ENCODE results near the gene IRX4.

IRX4 gene

GRCh38 chr5:1889321-1890065 lies 6.8 kb upstream of the IRX4 start:
- no peaks in the 10 kb centered on the region for H3K4me1 Mint-ChIP-seq (ENCODE audit: low read depth)
- H3K27ac Mint-ChIP-seq = no peak overlapping the region
- no peak overlapping the region for H3K4me3 Mint-ChIP-seq
- no peaks in the 10 kb centered on the region for H3K36me3 Mint-ChIP-seq (ENCODE audit: low read depth)
- H3K9me3 Mint-ChIP-seq = no peaks in the 10 kb centered on the region
- H3K27me3 Mint-ChIP-seq (ENCODE audit: low read depth) = peaks cover 24% of the 10 kb centered on the region

DNA sequence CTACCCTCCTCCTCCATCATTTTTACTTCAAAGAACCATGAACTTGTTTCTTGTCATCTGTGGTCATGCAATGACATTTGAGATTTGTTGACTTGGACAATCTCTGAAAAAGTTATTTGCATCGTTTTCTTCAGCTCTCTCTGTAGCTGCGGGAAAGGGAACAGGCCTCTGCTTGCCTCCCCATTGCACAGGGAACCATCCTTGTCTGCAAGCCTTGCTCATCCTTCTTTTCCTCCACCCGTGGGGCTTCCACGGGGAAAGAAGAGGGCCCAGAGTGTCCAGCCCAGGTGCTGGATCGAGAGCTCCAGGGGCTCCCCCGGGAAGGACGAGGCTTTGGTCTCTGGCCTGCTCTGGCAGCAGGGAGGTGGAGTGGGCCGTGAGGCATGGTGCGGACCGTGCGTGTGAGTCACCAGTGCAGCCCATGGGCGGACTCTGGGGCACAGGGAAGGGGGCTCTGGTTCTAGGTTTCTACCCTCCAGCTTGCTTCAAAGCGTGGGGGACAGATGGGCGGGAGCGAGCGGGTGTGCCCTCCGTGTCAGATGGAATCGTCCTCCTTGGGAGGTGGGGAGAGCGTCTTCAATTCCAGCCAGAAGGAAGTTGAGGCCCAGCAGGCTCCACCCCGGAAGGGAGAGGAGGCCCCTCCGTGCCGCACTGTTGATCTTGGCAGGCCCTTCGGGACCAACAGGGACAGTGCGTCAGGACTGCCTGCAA lies 6.0 kb upstream of the IRX4 start:
- Mint-ChIP-seq H3K36me3 (ENCODE audit: low read depth) (peaks cover 4% of the 10 kb centered on the region), H3K9me3 (no peaks in the 10 kb centered on the region), H3K4me1 (ENCODE audit: low read depth) (peaks cover 3% of the 10 kb centered on the region), H3K4me3 (no peak overlapping the region), H3K27me3 (ENCODE audit: low read depth) (peaks cover 31% of the 10 kb centered on the region), H3K27ac (peak overlapping the region; percentile 4)

- H3K36me3 Mint-ChIP-seq (ENCODE audit: low read depth) = peaks cover 4% of the 10 kb centered on the region
- no peak overlapping the region for H3K4me3 Mint-ChIP-seq
- peaks cover 3% of the 10 kb centered on the region for H3K4me1 Mint-ChIP-seq (ENCODE audit: low read depth)
Observed at GRCh38 chr5:1887588-1888360, 5.0 kb upstream of the IRX4 start.

GRCh38 chr5:1886846-1887587 lies 4.3 kb upstream of the IRX4 start:
- Mint-ChIP-seq H3K27ac (no peak overlapping the region), H3K27me3 (ENCODE audit: low read depth) (peaks cover 31% of the 10 kb centered on the region), H3K4me3 (no peak overlapping the region), H3K9me3 (no peaks in the 10 kb centered on the region), H3K4me1 (ENCODE audit: low read depth) (peaks cover 3% of the 10 kb centered on the region), H3K36me3 (ENCODE audit: low read depth) (peaks cover 4% of the 10 kb centered on the region)

More at GRCh38 chr5:1887588-1888360, 5.0 kb upstream of the IRX4 start:
- H3K27me3 Mint-ChIP-seq (ENCODE audit: low read depth) = peaks cover 31% of the 10 kb centered on the region
- H3K27ac Mint-ChIP-seq = peak overlapping the region; percentile 41
- no peaks in the 10 kb centered on the region for H3K9me3 Mint-ChIP-seq

DNA sequence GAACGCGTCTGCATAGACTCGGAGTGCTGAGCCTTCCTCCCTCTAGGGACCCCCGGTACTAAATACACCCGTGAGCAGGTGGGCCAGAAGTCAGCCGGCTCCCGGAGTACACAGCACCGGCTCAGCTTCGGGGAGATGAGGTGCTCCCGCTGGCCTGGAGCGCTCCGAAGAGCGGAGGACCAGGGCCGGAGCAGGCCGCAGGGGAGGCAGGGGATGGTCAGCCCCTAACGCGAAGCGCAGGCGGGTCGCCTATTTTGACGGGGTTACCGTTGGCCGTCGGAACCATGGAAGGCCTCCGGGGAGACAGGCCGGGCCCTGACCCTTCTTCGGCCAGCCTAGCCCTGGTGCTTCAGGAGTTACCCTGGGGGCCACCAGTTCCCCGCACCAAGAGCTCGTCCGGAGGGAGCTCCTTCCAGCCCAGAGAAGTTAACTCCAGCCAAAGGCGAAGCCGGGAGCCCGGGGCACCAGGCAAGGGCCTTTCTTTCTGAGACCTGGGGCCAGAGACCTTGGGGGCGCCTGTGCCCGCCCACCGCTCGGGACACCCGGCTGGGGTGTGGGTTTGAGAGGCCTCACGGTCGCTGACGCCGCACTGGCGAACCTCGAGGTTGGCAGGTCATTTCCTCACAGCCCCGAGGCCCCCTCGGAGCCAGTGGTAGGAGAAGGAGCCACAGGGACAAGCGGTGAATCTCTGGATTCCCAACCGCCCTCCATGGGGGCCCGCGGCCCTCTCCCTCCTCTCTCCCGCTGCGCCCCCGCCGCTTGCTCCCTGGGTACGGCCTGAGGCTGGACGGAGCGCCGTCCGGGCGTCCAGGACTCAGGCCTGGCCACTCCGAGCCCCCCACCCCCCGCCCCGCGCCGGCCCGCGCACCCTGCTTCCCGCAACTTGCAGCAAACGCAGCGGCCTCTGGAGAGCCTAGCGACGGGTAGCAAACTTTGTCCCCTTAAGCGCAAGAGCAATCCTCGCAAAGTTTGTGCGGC lies 3.4 kb upstream of the IRX4 start:
- Mint-ChIP-seq H3K27ac (no peak overlapping the region), H3K4me3 (no peak overlapping the region), H3K27me3 (ENCODE audit: low read depth) (peaks cover 35% of the 10 kb centered on the region), H3K36me3 (ENCODE audit: low read depth) (peaks cover 4% of the 10 kb centered on the region), H3K9me3 (no peaks in the 10 kb centered on the region), H3K4me1 (ENCODE audit: low read depth) (peaks cover 3% of the 10 kb centered on the region)

- no peak overlapping the region for H3K4me3 Mint-ChIP-seq
- peaks cover 3% of the 10 kb centered on the region for H3K4me1 Mint-ChIP-seq (ENCODE audit: low read depth)
- H3K27ac Mint-ChIP-seq = peak overlapping the region; percentile 41
- H3K27me3 Mint-ChIP-seq (ENCODE audit: low read depth) = peaks cover 42% of the 10 kb centered on the region
- peaks cover 4% of the 10 kb centered on the region for H3K36me3 Mint-ChIP-seq (ENCODE audit: low read depth)
- H3K9me3 Mint-ChIP-seq = no peaks in the 10 kb centered on the region
Observed at GRCh38 chr5:1885404-1885755, 2.7 kb upstream of the IRX4 start.

- Mint-ChIP-seq H3K36me3 (ENCODE audit: low read depth) (peaks cover 4% of the 10 kb centered on the region), H3K27ac (peak overlapping the region; percentile 52), H3K4me3 (no peak overlapping the region), H3K27me3 (ENCODE audit: low read depth) (peaks cover 47% of the 10 kb centered on the region), H3K9me3 (no peaks in the 10 kb centered on the region), H3K4me1 (ENCODE audit: low read depth) (peaks cover 3% of the 10 kb centered on the region)
Observed at GRCh38 chr5:1884678-1885403, 2.1 kb upstream of the IRX4 start.

GRCh38 chr5:1883925-1884677 lies 1.4 kb upstream of the IRX4 start:
- peaks cover 54% of the 10 kb centered on the region for H3K27me3 Mint-ChIP-seq (ENCODE audit: low read depth)

GRCh38 chr5:1883120-1883924 lies 597 bp upstream of the IRX4 start:
- Mint-ChIP-seq H3K27ac (no peak overlapping the region), H3K27me3 (ENCODE audit: low read depth) (peaks cover 51% of the 10 kb centered on the region), H3K36me3 (ENCODE audit: low read depth) (peaks cover 7% of the 10 kb centered on the region), H3K4me3 (no peak overlapping the region), H3K4me1 (ENCODE audit: low read depth) (peaks cover 3% of the 10 kb centered on the region), H3K9me3 (no peaks in the 10 kb centered on the region)

More at GRCh38 chr5:1883925-1884677, 1.4 kb upstream of the IRX4 start:
- Mint-ChIP-seq H3K36me3 (ENCODE audit: low read depth) (peaks cover 7% of the 10 kb centered on the region), H3K4me3 (no peak overlapping the region), H3K4me1 (ENCODE audit: low read depth) (peaks cover 3% of the 10 kb centered on the region), H3K27ac (peak overlapping the region; percentile 52), H3K9me3 (no peaks in the 10 kb centered on the region)

DNA sequence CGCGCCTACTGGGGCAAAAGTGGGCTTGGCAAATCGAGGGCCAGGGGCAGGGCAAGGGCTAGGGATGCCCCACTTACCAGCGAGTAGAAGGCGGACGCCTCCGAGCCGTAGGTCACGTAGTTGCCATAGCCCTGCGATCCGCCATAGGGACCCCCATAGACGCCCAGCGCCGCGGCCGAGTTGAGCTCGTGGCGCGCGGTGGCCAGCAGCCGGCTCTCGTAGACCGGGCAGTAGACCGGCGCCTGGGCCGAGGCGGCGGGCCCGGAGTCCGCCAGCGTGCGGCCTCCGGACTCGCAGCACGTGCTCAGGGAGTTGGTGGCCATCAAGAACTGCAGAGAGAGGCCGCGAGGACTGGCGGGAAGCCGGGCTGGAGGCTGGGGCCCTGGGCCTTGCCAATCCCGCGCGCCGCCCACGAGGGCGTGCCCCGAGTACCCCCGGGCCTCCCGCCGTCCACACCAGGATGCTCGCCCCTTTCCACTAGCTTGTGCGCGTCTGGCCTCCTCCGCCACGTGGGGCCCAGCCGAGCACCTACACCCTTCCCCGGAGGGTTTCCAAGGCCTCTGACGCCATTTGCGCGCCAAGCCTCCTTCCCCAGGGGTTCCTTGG lies 891 bp downstream of the IRX4 start:
- Mint-ChIP-seq H3K4me3 (no peak overlapping the region), H3K27ac (no peak overlapping the region), H3K27me3 (ENCODE audit: low read depth) (peaks cover 58% of the 10 kb centered on the region), H3K36me3 (ENCODE audit: low read depth) (peaks cover 7% of the 10 kb centered on the region), H3K4me1 (ENCODE audit: low read depth) (peaks cover 3% of the 10 kb centered on the region), H3K9me3 (no peaks in the 10 kb centered on the region)

- H3K27me3 Mint-ChIP-seq (ENCODE audit: low read depth) = peaks cover 59% of the 10 kb centered on the region
- peaks cover 3% of the 10 kb centered on the region for H3K4me1 Mint-ChIP-seq (ENCODE audit: low read depth)
- H3K36me3 Mint-ChIP-seq (ENCODE audit: low read depth) = peaks cover 7% of the 10 kb centered on the region
- no peaks in the 10 kb centered on the region for H3K9me3 Mint-ChIP-seq
- no peak overlapping the region for H3K4me3 Mint-ChIP-seq
- peak overlapping the region; percentile 41 for H3K27ac Mint-ChIP-seq
Observed at GRCh38 chr5:1881098-1881572, 1.6 kb downstream of the IRX4 start.

Measured in T-helper 1 cell treated with Interleukin-12 subunit alpha and Interleukin-12 subunit beta and Interleukin-4 antibody, amounts not matched to agents 30 μg/mL and 1 μg/mL, for 36 hours (primary cell).